ENCODE measurements around the gene FAM228A. TPM values are rescaled to one million over a fixed set of nuclear protein-coding genes. Genes with fewer than 3 reads are reported as not detected.

The FAM228A gene
- total RNA-seq, result 1.6 and 3.9 TPM in 2 replicates

DNA sequence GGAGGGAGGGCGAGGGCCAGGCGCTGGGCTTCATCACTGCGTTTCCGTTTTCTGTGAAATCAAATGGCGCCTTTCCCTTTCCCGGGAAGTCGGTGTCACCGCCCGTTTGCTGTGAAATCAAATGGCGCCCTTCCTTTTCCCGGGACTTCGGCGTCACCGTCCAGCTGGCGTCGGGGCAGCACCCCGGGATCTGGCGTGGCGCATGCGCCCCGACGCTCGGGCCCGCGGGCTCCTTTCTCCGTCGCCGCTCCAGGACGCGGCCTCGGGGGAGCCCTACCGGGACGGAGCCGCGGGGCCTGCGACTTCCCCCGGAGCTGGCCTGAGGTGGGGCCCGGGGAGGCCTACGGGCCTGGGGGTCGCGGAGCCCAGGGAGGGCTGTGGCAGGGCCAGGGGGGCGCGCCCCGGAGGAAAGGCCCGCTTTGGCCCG is at the start of gene FAM228A:
TSS of gene FAM228A (plus strand) at position 203 of the 427 bp plus-strand sequence. CDS start 428 bp downstream, outside the sequence.

Other genes with a start within 250 kb of the FAM228A start
- gene ATAD2B, start 247.9 kb upstream of the FAM228A start, total RNA-seq, result 13.2 and 21.6 TPM in 2 replicates
- 11.1 and 14.5 TPM in 2 replicates for gene UBXN2A, start 234.6 kb upstream of the FAM228A start, total RNA-seq
- under 0.01 TPM in 1 of 2 replicates, not detected in the other for gene MFSD2B, start 165.0 kb upstream of the FAM228A start, total RNA-seq
- 5.1 and 9.1 TPM in 2 replicates for gene WDCP, start 127.7 kb upstream of the FAM228A start, total RNA-seq
- 17.5 and 41.6 TPM in 2 replicates for gene FKBP1B, start 125.3 kb upstream of the FAM228A start, total RNA-seq
- 102 and 156 TPM in 2 replicates for gene SF3B6, start 98.7 kb upstream of the FAM228A start, total RNA-seq
- gene TP53I3, start 90.2 kb upstream of the FAM228A start, total RNA-seq, result 171 and 188 TPM in 2 replicates
- 2.4 TPM in 2 replicates for gene PFN4, start 51.7 kb upstream of the FAM228A start, total RNA-seq
- gene FAM228B, start 51.6 kb upstream of the FAM228A start, total RNA-seq, result 5.1 and 13.7 TPM in 2 replicates
- gene ITSN2, start 185.5 kb downstream of the FAM228A start, total RNA-seq, result 15.3 and 21.8 TPM in 2 replicates

All from placental epithelial cell (primary cell).